Mesenchymal stem cell (in vitro differentiated cells and primary cell): Measurements from ENCODE around the gene COX5B.

ENCODE experiments used
- DNase-seq: peaks from one replicate; pipeline ENCODE4 v3.0.0-alpha.2; 2013
- H2AFZ ChIP-seq: one replicate; pipeline ENCODE4 v1.6.1; 2013; ENCODE audit warnings: low read depth, mild to moderate bottlenecking, control low read depth, inconsistent platforms, low read length, moderate library complexity
- H2AK5ac ChIP-seq: 2 replicates; pipeline ENCODE4 v1.6.1; 2013; ENCODE audit warnings: low read length, moderate library complexity, mild to moderate bottlenecking, inconsistent platforms; ENCODE audit not compliant: severe bottlenecking
- H2BK120ac ChIP-seq: one replicate; pipeline ENCODE4 v1.6.1; 2013; ENCODE audit warnings: low read depth, mild to moderate bottlenecking, inconsistent platforms, low read length, moderate library complexity
- H2BK12ac ChIP-seq, 2 experiments: one replicate each; pipeline ENCODE4 v1.6.1; 2013; ENCODE audit warnings: inconsistent platforms in 2 of 2, low read length in 2 of 2, mild to moderate bottlenecking in 2 of 2, moderate library complexity in 2 of 2, control low read depth in 1 of 2
- H2BK15ac ChIP-seq: one replicate; pipeline ENCODE4 v1.6.1; 2013; ENCODE audit warnings: mild to moderate bottlenecking, low read depth, inconsistent platforms; ENCODE audit not compliant: poor library complexity, severe bottlenecking
- H2BK5ac ChIP-seq: 2 replicates; pipeline ENCODE4 v1.6.1; 2013; ENCODE audit warnings: low read depth, mild to moderate bottlenecking, low read length, control low read depth, inconsistent platforms; ENCODE audit not compliant: poor library complexity, severe bottlenecking
- H3K14ac ChIP-seq, 2 experiments: one replicate each; pipeline ENCODE4 v1.6.1; 2013; ENCODE audit warnings: inconsistent platforms in 2 of 2, low read length in 2 of 2, control low read depth in 1 of 2, mild to moderate bottlenecking in 1 of 2, moderate library complexity in 1 of 2
- H3K18ac ChIP-seq, 2 experiments: one replicate each; pipeline ENCODE4 v1.6.1; 2013; ENCODE audit warnings: inconsistent platforms in 2 of 2, low read length in 2 of 2, control low read depth in 1 of 2, low read depth in 1 of 2, mild to moderate bottlenecking in 1 of 2
- H3K23ac ChIP-seq, 2 experiments: one replicate each; pipeline ENCODE4 v1.6.1; 2013; ENCODE audit warnings: inconsistent platforms in 2 of 2, low read length in 2 of 2, mild to moderate bottlenecking in 2 of 2, moderate library complexity in 2 of 2, control low read depth in 1 of 2
- H3K27ac ChIP-seq: 2 replicates; pipeline ENCODE4 v1.5.1; 2013; ENCODE audit warnings: mild to moderate bottlenecking, moderate library complexity, low read length, control low read depth, inconsistent platforms; ENCODE audit not compliant: poor library complexity, severe bottlenecking
- H3K27me3 ChIP-seq, 2 experiments: 2 replicates each; pipeline versions ENCODE4 v1.6.1 to v1.7.0; 2013; ENCODE audit warnings: low read length in 2 of 2, mild to moderate bottlenecking in 2 of 2, moderate library complexity in 2 of 2, control low read depth in 1 of 2, inconsistent platforms in 1 of 2; ENCODE audit not compliant: control insufficient read depth in 1 of 2, insufficient read depth in 1 of 2
- H3K36me3 ChIP-seq, 2 experiments: 2 replicates each; pipeline versions ENCODE4 v1.6.1 to v1.7.0; 2013; ENCODE audit warnings: low read length in 2 of 2, control low read depth in 1 of 2, inconsistent platforms in 1 of 2, low read depth in 1 of 2, mild to moderate bottlenecking in 1 of 2; ENCODE audit not compliant: insufficient read depth in 2 of 2, control insufficient read depth in 1 of 2
- H3K4ac ChIP-seq, 2 experiments: one replicate each; pipeline ENCODE4 v1.6.1; 2013; ENCODE audit warnings: inconsistent platforms in 2 of 2, low read length in 2 of 2, mild to moderate bottlenecking in 2 of 2, moderate library complexity in 2 of 2, control low read depth in 1 of 2, low read depth in 1 of 2
- H3K4me1 ChIP-seq: 2 replicates; pipeline ENCODE4 v1.6.1; 2013; ENCODE audit warnings: low read depth, low read length, control low read depth; ENCODE audit not compliant: control insufficient read depth, insufficient read depth
- H3K4me2 ChIP-seq: 2 replicates; pipeline ENCODE4 v1.6.1; 2013; ENCODE audit warnings: low read length, mild to moderate bottlenecking, inconsistent platforms; ENCODE audit not compliant: poor library complexity, severe bottlenecking
- H3K4me3 ChIP-seq, 2 experiments: 2 replicates each; pipeline versions ENCODE4 v1.5.1 to v1.7.0; 2013; ENCODE audit warnings: low read length in 2 of 2, mild to moderate bottlenecking in 2 of 2, control low read depth in 1 of 2, low read depth in 1 of 2; ENCODE audit not compliant: insufficient read depth in 1 of 2
- H3K79me1 ChIP-seq: replicated peaks from 2 replicates; pipeline ENCODE4 v1.6.1; 2013; ENCODE audit warnings: mild to moderate bottlenecking, control low read depth, low read length, inconsistent platforms; ENCODE audit not compliant: poor library complexity, severe bottlenecking
- H3K9ac ChIP-seq: 2 replicates; pipeline ENCODE4 v1.7.0; 2013; ENCODE audit warnings: mild to moderate bottlenecking, low read length, moderate library complexity
- H3K9me3 ChIP-seq: 2 replicates; pipeline ENCODE4 v1.7.0; 2013; ENCODE audit warnings: mild to moderate bottlenecking, low read length; ENCODE audit not compliant: control insufficient read depth
- H4K8ac ChIP-seq: one replicate; pipeline ENCODE4 v1.6.1; 2013; ENCODE audit warnings: inconsistent platforms, mild to moderate bottlenecking, low read length, moderate library complexity
- H4K91ac ChIP-seq: one replicate; pipeline ENCODE4 v1.6.1; 2013; ENCODE audit warnings: mild to moderate bottlenecking, low read length, inconsistent platforms
- WGBS: methylation state at CpG from one replicate; pipeline ENCODE4 v1.1.7; 2013; ENCODE audit warnings: mixed read lengths; 5-methylcytosine and 5-hydroxymethylcytosine counted together

COX5B gene

GRCh38 chr2:97663626-97663961 is 17.7 kb downstream of the COX5B start:
- no peak overlapping the region for H4K8ac ChIP-seq

DNA sequence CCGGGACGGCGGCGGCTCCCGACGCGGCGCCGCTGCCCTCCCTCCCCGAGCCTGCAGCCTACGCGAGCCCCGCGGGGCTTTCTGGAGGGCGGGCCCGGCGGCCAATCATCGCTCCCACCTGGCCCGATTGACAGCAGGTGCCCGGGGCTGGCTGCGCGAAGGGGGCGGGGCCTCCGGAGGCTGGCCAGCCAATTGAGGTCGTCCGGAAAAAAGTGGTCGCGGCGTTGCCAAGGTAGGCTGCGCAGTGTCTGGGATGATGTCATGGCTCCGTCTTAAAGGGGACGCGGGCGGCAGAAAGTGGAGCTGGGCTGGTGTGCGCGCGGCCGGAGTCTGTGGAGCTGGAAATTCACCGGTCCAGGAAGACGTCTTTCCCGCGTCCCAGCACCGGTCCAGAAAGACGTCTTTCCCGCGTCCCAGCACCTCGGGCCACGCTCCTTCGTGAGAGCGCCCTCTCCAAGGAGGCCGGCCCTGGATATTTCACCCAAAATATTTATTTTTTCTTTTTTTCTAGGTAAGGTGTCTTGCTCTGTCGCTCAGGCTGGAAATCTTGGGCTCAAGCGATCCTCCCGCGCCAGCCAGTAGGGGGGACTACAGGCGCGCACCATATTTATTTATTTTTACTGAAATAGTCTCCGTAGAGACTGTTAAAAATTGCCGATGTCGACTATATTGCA is 18.2 kb downstream of the COX5B start, which contains the start of gene ACTR1B:
Gene ACTR1B, minus strand, starts transcription at position 83 of the 674 bp plus-strand sequence. CDS start 154 bp downstream, outside the sequence.
- Histone ChIP-seq H2BK12ac (peak within 1 kb of the TSS; percentile 0 to 59), H2AK5ac (no peak within 1 kb of the TSS), H4K8ac (peak within 1 kb of the TSS; percentile 82), H2BK15ac (peak within 1 kb of the TSS; percentile 99), H2BK5ac (peak within 1 kb of the TSS; percentile 95), H3K27ac (peak within 1 kb of the TSS; percentile 98), H3K4ac (peak within 1 kb of the TSS; percentile 21 to 83), H4K91ac (peak within 1 kb of the TSS; percentile 52), H3K9ac (peak within 1 kb of the TSS; percentile 97), H3K27me3 (no peaks in the 10 kb centered on the region), H3K4me2 (peak within 1 kb of the TSS; percentile 80), H3K23ac (no peak within 1 kb of the TSS), H2AFZ (peak within 1 kb of the TSS; percentile 64), H3K4me3 (peak within 1 kb of the TSS; percentile 76 to 88), H3K4me1 (peaks cover 26% of the 10 kb centered on the region), H3K36me3 (peaks cover 2 to 13% of the 10 kb centered on the region in 2 experiments), H2BK120ac (peak within 1 kb of the TSS; percentile 96), H3K18ac (peak within 1 kb of the TSS; percentile 75 to 82), H3K9me3 (no peaks in the 10 kb centered on the region), H3K79me1 (peaks cover 12% of the 10 kb centered on the region), H3K14ac (peak within 1 kb of the TSS in 1 of 2 experiments; percentile 2)
- peak; percentile 98 for DNase-seq
- under 1% methylated on average over 38 of the region's 60 CpGs for WGBS

More at GRCh38 chr2:97663626-97663961, 17.7 kb downstream of the COX5B start:
- peak overlapping the region; percentile 92 for H3K9ac ChIP-seq
- peak overlapping the region; percentile 76 to 88 for H3K4me3 ChIP-seq
- peak overlapping the region; percentile 99 for H2BK15ac ChIP-seq
- peak overlapping the region; percentile 21 to 24 for H3K4ac ChIP-seq
- H3K23ac ChIP-seq: no peak overlapping the region
- peak overlapping the region; percentile 96 for H2BK120ac ChIP-seq
- H3K14ac ChIP-seq: no peak overlapping the region
- H3K27ac ChIP-seq: peak overlapping the region; percentile 96
- DNase-seq: no peak
- H3K79me1 ChIP-seq: peaks cover 17% of the 10 kb centered on the region
- H3K36me3 ChIP-seq: peaks cover 7 to 18% of the 10 kb centered on the region in 2 experiments
- no peaks in the 10 kb centered on the region for H3K27me3 ChIP-seq
- WGBS: 2% methylated on average over 32 of the region's 46 CpGs
- H2BK12ac ChIP-seq: no peak overlapping the region
- H2BK5ac ChIP-seq: peak overlapping the region; percentile 95
- H3K9me3 ChIP-seq: no peaks in the 10 kb centered on the region
- H2AK5ac ChIP-seq: no peak overlapping the region
- no peak overlapping the region for H4K91ac ChIP-seq
- H3K4me2 ChIP-seq: peak overlapping the region; percentile 70
- peaks cover 26% of the 10 kb centered on the region for H3K4me1 ChIP-seq
- peak overlapping the region; percentile 75 to 82 for H3K18ac ChIP-seq
- H2AFZ ChIP-seq: peak overlapping the region; percentile 64

DNA sequence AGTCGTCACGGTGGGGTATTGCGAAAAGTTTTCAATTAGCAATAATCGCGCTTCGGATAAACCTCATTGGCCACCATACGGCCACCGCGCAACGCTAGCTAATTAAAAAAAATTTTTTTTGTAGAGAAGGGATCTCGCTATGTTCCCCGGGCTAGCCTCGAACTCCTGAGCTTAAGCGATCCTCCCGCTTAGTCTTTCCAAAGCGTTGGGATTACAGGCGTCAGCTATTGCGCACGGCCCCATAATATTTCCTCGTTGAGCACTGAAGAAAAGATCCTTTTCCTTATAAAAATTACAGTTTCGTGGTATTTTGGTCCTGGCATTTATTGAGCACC is 18.7 kb downstream of the COX5B start:
- Histone ChIP-seq H4K91ac (no peak overlapping the region), H2BK5ac (no peak overlapping the region), H4K8ac (no peak overlapping the region), H3K23ac (no peak overlapping the region), H2AFZ (no peak overlapping the region), H2BK12ac (no peak overlapping the region), H3K4ac (no peak overlapping the region), H3K18ac (no peak overlapping the region), H3K4me1 (peaks cover 26% of the 10 kb centered on the region), H3K27ac (peak overlapping the region; percentile 98), H3K9ac (peak overlapping the region; percentile 97), H3K14ac (no peak overlapping the region), H3K9me3 (no peaks in the 10 kb centered on the region), H2BK120ac (no peak overlapping the region), H3K36me3 (peaks cover 0 to 8% of the 10 kb centered on the region in 2 experiments), H2BK15ac (no peak overlapping the region), H3K4me2 (peak overlapping the region; percentile 80), H3K4me3 (peak overlapping the region; percentile 72 to 88), H2AK5ac (no peak overlapping the region), H3K27me3 (no peaks in the 10 kb centered on the region), H3K79me1 (peaks cover 7% of the 10 kb centered on the region)
- DNase-seq: no peak
- WGBS: 14% methylated on average over 21 of the region's 21 CpGs

DNA sequence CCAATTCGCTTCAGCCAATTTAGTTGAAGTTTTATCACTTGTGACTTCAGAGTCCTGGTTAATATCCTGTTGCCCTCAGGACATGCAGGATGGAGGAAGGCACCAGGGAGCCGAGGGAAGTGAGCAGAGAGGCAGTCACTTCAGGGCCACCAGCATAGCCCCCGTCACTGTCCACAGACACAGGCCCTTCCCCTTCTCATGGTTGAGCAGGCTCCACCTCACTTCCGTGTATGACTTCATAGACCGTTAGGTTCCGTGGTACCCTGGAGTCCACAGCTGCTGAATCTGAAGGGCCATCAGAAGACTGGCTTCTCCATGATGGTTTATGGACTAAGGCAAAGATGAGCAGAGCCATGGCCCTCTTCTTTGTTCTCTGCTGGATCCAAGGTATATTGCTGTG is 23.6 kb downstream of the COX5B start, which contains the start of gene C2orf92:
Gene C2orf92, plus strand, starts transcription at position 266 of the 400 bp plus-strand sequence. Its CDS starts 76 bp downstream, at position 342.
- no peak within 1 kb of the TSS for H4K8ac ChIP-seq
- no peak within 1 kb of the TSS for H3K4me2 ChIP-seq
- no peak within 1 kb of the TSS for H2AK5ac ChIP-seq
- peaks cover 2% of the 10 kb centered on the region for H3K79me1 ChIP-seq
- no peak within 1 kb of the TSS for H3K9ac ChIP-seq
- no peak within 1 kb of the TSS for H4K91ac ChIP-seq
- H2BK12ac ChIP-seq: no peak within 1 kb of the TSS
- no peaks in the 10 kb centered on the region for H3K9me3 ChIP-seq
- no peak within 1 kb of the TSS for H3K27ac ChIP-seq
- H2AFZ ChIP-seq: no peak within 1 kb of the TSS
- no peak within 1 kb of the TSS for H2BK5ac ChIP-seq
- no peak for DNase-seq
- H3K4me3 ChIP-seq: no peak within 1 kb of the TSS
- H3K4ac ChIP-seq: no peak within 1 kb of the TSS
- H3K23ac ChIP-seq: no peak within 1 kb of the TSS
- no peak within 1 kb of the TSS for H3K14ac ChIP-seq
- 95% methylated on average over 6 of the region's 6 CpGs for WGBS
- no peak within 1 kb of the TSS for H3K18ac ChIP-seq
- H3K27me3 ChIP-seq: no peaks in the 10 kb centered on the region
- peaks cover 1% of the 10 kb centered on the region for H3K4me1 ChIP-seq
- no peaks in the 10 kb centered on the region for H3K36me3 ChIP-seq
- no peak within 1 kb of the TSS for H2BK15ac ChIP-seq
- H2BK120ac ChIP-seq: no peak within 1 kb of the TSS
